ENCODE measurements around the gene ZDHHC12.

Gene ZDHHC12

GRCh38 chr9:128742401-128742800 lies 18.5 kb upstream of the ZDHHC12 start (continued):
- TF ChIP-seq CTCF (tag by site-specific recombination; IDR thresholded peaks at IDR 0.05) (no peak), ZNF362 (tag by site-specific recombination; IDR thresholded peaks at IDR 0.05) (no peak), MEIS1 (CRISPR knock-in tag; IDR thresholded peaks at IDR 0.05; ENCODE audit: borderline replicate concordance) (no peak)

GRCh38 chr9:128735373-128735772 lies 11.4 kb upstream of the ZDHHC12 start:
- H3K4me3 ChIP-seq (ENCODE audit: low read depth, low read length), result no peak overlapping the region
- peaks cover 0 to 43% of the 10 kb centered on the region in 2 experiments; a peak in 2 of 3 replicates for H3K36me3 ChIP-seq (ENCODE audit: control insufficient read depth in 2 of 2, insufficient read depth in 1 of 2, low read length in 2 of 2)
- no peaks in the 10 kb centered on the region for H3K9me3 ChIP-seq (ENCODE audit: control insufficient read depth, insufficient read depth, low read depth, low read length)
- ChIA-PET POLR2A (interaction anchor here (1.4 kb wide), 1 partner anchor 11 kb away, joined by 3 read pairs; the partner anchor contains the start of gene ZDHHC12), CTCF (interaction anchor here (1.1 to 5.3 kb wide), 2 partner anchors 78 to 193 kb away, joined by 3 to 41 read pairs; no protein-coding TSS in a partner anchor)
- no peak overlapping the region for H3K27ac ChIP-seq (ENCODE audit: extremely low read depth, low read depth, low read length)
- TF ChIP-seq ZNF645 (tag by site-specific recombination; IDR thresholded peaks at IDR 0.05) (no peak), ZNF76 (tag by site-specific recombination; IDR thresholded peaks at IDR 0.05; ENCODE audit: borderline replicate concordance, low read depth) (no peak), ZNF138 (tag by site-specific recombination; IDR thresholded peaks at IDR 0.05; ENCODE audit: borderline replicate concordance) (no peak), ZNF23 (tag by site-specific recombination; IDR thresholded peaks at IDR 0.05; ENCODE audit: borderline replicate concordance) (no peak), ZBTB8A (tag by site-specific recombination; IDR thresholded peaks at IDR 0.05) (no peak), ZNF555 (tag by site-specific recombination; conservative IDR thresholded peaks at IDR 0.05) (no peak), ZBTB17 (tag by site-specific recombination; IDR thresholded peaks at IDR 0.05) (no peak), TCF7L2 (IDR thresholded peaks at IDR 0.05; ENCODE audit: borderline replicate concordance, low read depth, low read length) (no peak), ZNF221 (tag by site-specific recombination; IDR thresholded peaks at IDR 0.05; ENCODE audit: borderline replicate concordance) (no peak), ZNF571 (tag by site-specific recombination; IDR thresholded peaks at IDR 0.05) (no peak), ZNF169 (tag by site-specific recombination; IDR thresholded peaks at IDR 0.05) (no peak), ZNF404 (tag by site-specific recombination; IDR thresholded peaks at IDR 0.05) (no peak), ZNF280D (tag by site-specific recombination; IDR thresholded peaks at IDR 0.05) (no peak), ZNF785 (tag by site-specific recombination; IDR thresholded peaks at IDR 0.05) (no peak), PRDM2 (tag by site-specific recombination; IDR thresholded peaks at IDR 0.05; ENCODE audit: borderline replicate concordance) (no peak), ZFP41 (tag by site-specific recombination; IDR thresholded peaks at IDR 0.05; ENCODE audit: borderline replicate concordance) (no peak), ZNF132 (tag by site-specific recombination; IDR thresholded peaks at IDR 0.05; ENCODE audit: borderline replicate concordance) (no peak), ZIC2 (tag by site-specific recombination; IDR thresholded peaks at IDR 0.05) (no peak), PRDM1 (tag by site-specific recombination; IDR thresholded peaks at IDR 0.05) (no peak), ZNF585B (tag by site-specific recombination; IDR thresholded peaks at IDR 0.05) (no peak)
- H3K4me1 ChIP-seq (ENCODE audit: control insufficient read depth, insufficient read depth, low read length), result no peaks in the 10 kb centered on the region

Measured in HEK293 (cell line).